OCI-LY3 (cell line): Measurements from ENCODE around the gene MLXIP.

Experiments used
- CTCF ChIP-seq: fragments of 200-600, 300-600 bp; sonication (generic); IDR thresholded peaks from 2 replicates; pipeline ENCODE4 v1.5.1; 2014; ENCODE audit warnings: antibody characterized with exemption, low read length, low read depth
- EZH2phosphoT487 ChIP-seq: fragments of 200-600 bp; shearing (Covaris generic); IDR thresholded peaks from 2 replicates; pipeline ENCODE4 v1.6.1; 2018; ENCODE audit warnings: antibody characterized with exemption, mixed run types, low read depth

GRCh38 chr12:122031342-122032216 is 47.0 kb upstream of the MLXIP start:
- TF ChIP-seq CTCF (peak; percentile 60), EZH2phosphoT487 (no peak)
